ENCODE data around the gene PANX2. TPM values are rescaled to one million over a fixed set of nuclear protein-coding genes. Genes with fewer than 3 reads are reported as not detected.

PANX2 gene
- total RNA-seq, 3 donors from 2014 or later = 0.64 to 2.0 (median 1.8) TPM

GRCh38 chr22:50208939-50209892 is 38.7 kb downstream of the PANX2 start:
- Histone ChIP-seq H3K4me1 (no peaks in the 10 kb centered on the region), H3K27me3 (no peaks in the 10 kb centered on the region), H3K9me3 (no peaks in the 10 kb centered on the region), H3K36me3 (no peaks in the 10 kb centered on the region), H3K4me3 (no peak overlapping the region), H3K27ac (no peak overlapping the region)
- intact Hi-C loops (cut with DNase I; ENCODE audit: low total_unique reads) = loop anchor here (10.0 kb wide), 1 partner anchor 54 kb away; no protein-coding TSS in a partner anchor
- no peak for DNase-seq (ENCODE audit: low spot score in 2 of 2)
- TF ChIP-seq POLR2AphosphoS5 (IDR thresholded peaks at IDR 0.05) (no peak), CTCF (IDR thresholded peaks at IDR 0.05) (no peak), POLR2A (IDR thresholded peaks at IDR 0.05) (no peak)

DNA sequence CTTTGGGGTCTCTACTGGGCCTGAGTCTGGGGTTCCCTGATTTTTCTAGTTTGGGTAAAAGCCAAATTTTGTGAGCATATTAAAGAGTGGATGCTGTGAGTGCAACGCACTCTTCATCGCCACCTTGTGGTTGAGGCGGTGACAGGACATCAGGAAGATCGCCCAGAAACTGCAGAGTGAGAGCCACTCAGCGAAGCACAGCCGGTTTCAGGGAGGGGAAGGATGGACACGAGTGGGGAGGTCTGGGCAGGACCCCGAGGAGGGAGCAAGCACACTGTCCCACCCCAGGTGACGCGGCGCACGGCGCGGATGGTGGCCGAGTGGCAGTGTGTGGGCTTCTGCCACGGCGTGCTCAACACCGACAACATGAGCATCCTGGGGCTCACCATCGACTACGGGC is 39.4 kb downstream of the PANX2 start:
- no peaks in the 10 kb centered on the region for H3K27me3 ChIP-seq
- H3K4me3 ChIP-seq = no peak overlapping the region
- intact Hi-C loops (cut with DNase I; ENCODE audit: low total_unique reads) = loop anchor here (10.0 kb wide), 1 partner anchor 55 kb away; no protein-coding TSS in a partner anchor
- H3K27ac ChIP-seq = no peak overlapping the region
- TF ChIP-seq POLR2AphosphoS5 (IDR thresholded peaks at IDR 0.05) = peak in 1 of 3 donors; percentile 46
- TF ChIP-seq POLR2A (IDR thresholded peaks at IDR 0.05) = no peak
- TF ChIP-seq CTCF (IDR thresholded peaks at IDR 0.05) = peak; percentile 71 to 89 (median 75)
- no peaks in the 10 kb centered on the region for H3K4me1 ChIP-seq
- DNase-seq (ENCODE audit: low spot score in 2 of 2) = no peak
- H3K9me3 ChIP-seq = no peaks in the 10 kb centered on the region
- no peaks in the 10 kb centered on the region for H3K36me3 ChIP-seq

GRCh38 chr22:50210378-50211139 is 40.0 kb downstream of the PANX2 start:
- Histone ChIP-seq H3K36me3 (no peaks in the 10 kb centered on the region), H3K27me3 (no peaks in the 10 kb centered on the region), H3K9me3 (no peaks in the 10 kb centered on the region), H3K4me3 (no peak overlapping the region), H3K4me1 (no peaks in the 10 kb centered on the region), H3K27ac (no peak overlapping the region)
- no peak for TF ChIP-seq POLR2A (IDR thresholded peaks at IDR 0.05)
- no peak for TF ChIP-seq CTCF (IDR thresholded peaks at IDR 0.05)
- TF ChIP-seq POLR2AphosphoS5 (IDR thresholded peaks at IDR 0.05) = no peak
- intact Hi-C loops (cut with DNase I; ENCODE audit: low total_unique reads) = no loop called here
- no peak for DNase-seq (ENCODE audit: low spot score in 2 of 2)

- intact Hi-C loops (cut with DNase I; ENCODE audit: low total_unique reads) = no loop called here
- Histone ChIP-seq H3K27me3 (no peaks in the 10 kb centered on the region), H3K9me3 (no peaks in the 10 kb centered on the region), H3K27ac (no peak overlapping the region), H3K4me3 (no peak overlapping the region), H3K4me1 (no peaks in the 10 kb centered on the region), H3K36me3 (peaks cover under 1% of the 10 kb centered on the region)
- TF ChIP-seq POLR2AphosphoS5 (IDR thresholded peaks at IDR 0.05) = no peak
- TF ChIP-seq POLR2A (IDR thresholded peaks at IDR 0.05) = no peak
- TF ChIP-seq CTCF (IDR thresholded peaks at IDR 0.05) = no peak
- no peak for DNase-seq (ENCODE audit: low spot score in 2 of 2)
Measured at GRCh38 chr22:50211147-50211546, 40.6 kb downstream of the PANX2 start.

Measured in breast epithelium (tissue), 4 donors.